Measurements from ENCODE around the gene KRT16.
"Not testable (repeated sequence)": the region's sequence is repeated elsewhere in the genome, so short reads cannot be mapped to it uniquely, and the experiment has no call there.

- not testable (repeated sequence) for TF ChIP-seq ZNF274 (IDR thresholded peaks at IDR 0.05; ENCODE audit: low read depth, low read length); YY1 (IDR thresholded peaks at IDR 0.05; ENCODE audit: insufficient read depth, insufficient read length); SUZ12 (IDR thresholded peaks at IDR 0.05; ENCODE audit: extremely low read depth, insufficient read depth, insufficient read length)
Observed at GRCh38 chr17:41612376-41613160, at the start of gene KRT16.

Measured in NT2/D1 (cell line).